ENCODE measurements around the gene ADGB. TPM values are rescaled to one million over a fixed set of nuclear protein-coding genes. Genes with fewer than 3 reads are reported as not detected.

ADGB gene
- total RNA-seq, 2 experiments from 2014 or later, result not detected

DNA sequence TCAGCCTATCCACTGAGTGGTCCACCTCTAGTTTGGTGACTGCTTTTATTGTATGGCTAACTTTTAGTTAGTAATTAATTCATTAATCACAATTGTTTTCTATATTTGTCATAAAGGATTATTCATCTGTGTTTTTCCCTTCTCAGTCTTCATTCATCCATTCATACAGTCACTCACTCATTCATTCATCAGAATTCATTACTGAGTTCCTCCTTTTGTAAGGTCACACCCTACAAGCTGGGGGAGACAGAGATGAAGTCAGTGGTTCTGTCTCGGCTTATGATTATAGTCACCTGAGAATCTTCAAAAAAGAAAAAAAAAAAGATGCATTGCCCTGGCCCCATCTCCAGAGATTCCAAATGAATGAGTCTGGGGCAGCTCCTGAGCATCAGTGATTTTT is 257.1 kb downstream of the ADGB start:
- no peaks in the 10 kb centered on the region for H3K79me2 ChIP-seq (ENCODE audit: insufficient read depth, low read depth, low read length)
- intact Hi-C loops (cut with micrococcal nuclease; ENCODE audit: unreplicated experiment), result no loop called here
- no peak overlapping the region for H3K4me3 ChIP-seq (ENCODE audit: low read depth, low read length, poor library complexity, severe bottlenecking)
- H2AFZ ChIP-seq (ENCODE audit: low read length), result no peak overlapping the region
- no peak overlapping the region for H3K27ac ChIP-seq (ENCODE audit: low read depth, low read length, poor library complexity, severe bottlenecking)
- no peaks in the 10 kb centered on the region for H3K9me2 ChIP-seq (ENCODE audit: insufficient read depth, low read length)
- H4K20me1 ChIP-seq (ENCODE audit: insufficient read depth, low read length), result no peaks in the 10 kb centered on the region
- ChIA-PET CTCF (ENCODE audit: unreplicated experiment) (interaction anchor here (1.0 kb wide), 1 partner anchor 29 kb away, joined by 3 read pairs; no protein-coding TSS in a partner anchor), POLR2A (no interaction called here)
- no peak overlapping the region for H3K4me2 ChIP-seq (ENCODE audit: low read length)
- no peak for DNase-seq (ENCODE audit: low spot score)
- no peaks in the 10 kb centered on the region for H3K9me3 ChIP-seq (ENCODE audit: low read length)
- H3K4me1 ChIP-seq (ENCODE audit: insufficient read depth, low read length, poor library complexity, severe bottlenecking), result no peaks in the 10 kb centered on the region
- TF ChIP-seq EZH2phosphoT487 (IDR thresholded peaks at IDR 0.05; ENCODE audit: borderline replicate concordance, low read depth, low read length), result no peak
- TF ChIP-seq, protein P1, sequence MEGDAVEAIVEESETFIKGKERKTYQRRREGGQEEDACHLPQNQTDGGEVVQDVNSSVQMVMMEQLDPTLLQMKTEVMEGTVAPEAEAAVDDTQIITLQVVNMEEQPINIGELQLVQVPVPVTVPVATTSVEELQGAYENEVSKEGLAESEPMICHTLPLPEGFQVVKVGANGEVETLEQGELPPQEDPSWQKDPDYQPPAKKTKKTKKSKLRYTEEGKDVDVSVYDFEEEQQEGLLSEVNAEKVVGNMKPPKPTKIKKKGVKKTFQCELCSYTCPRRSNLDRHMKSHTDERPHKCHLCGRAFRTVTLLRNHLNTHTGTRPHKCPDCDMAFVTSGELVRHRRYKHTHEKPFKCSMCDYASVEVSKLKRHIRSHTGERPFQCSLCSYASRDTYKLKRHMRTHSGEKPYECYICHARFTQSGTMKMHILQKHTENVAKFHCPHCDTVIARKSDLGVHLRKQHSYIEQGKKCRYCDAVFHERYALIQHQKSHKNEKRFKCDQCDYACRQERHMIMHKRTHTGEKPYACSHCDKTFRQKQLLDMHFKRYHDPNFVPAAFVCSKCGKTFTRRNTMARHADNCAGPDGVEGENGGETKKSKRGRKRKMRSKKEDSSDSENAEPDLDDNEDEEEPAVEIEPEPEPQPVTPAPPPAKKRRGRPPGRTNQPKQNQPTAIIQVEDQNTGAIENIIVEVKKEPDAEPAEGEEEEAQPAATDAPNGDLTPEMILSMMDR (conservative IDR thresholded peaks at IDR 0.05; ENCODE audit: low read length), result no peak
- no peaks in the 10 kb centered on the region for H3K36me3 ChIP-seq (ENCODE audit: insufficient read depth, low read length)
- BruUV-seq (replicated peaks), result no TSS peak

DNA sequence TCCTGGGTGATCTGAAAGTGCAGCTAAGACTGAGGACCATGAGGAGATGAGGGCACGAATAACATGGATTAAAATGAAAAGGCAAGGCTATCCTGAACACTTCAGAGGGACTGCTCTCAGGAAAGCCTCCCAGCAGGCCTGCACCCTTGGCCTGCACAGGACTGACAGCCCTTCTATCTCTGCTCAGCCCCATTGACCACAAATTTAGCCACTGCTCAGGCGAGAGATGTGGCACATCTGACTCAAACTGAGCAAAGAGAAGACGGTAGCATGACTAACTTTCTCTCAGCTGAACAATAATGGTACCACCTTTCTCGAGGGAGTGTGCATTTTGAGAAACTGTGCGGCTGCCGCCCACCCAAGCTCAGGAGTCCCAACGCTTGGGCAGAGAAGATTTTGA is 257.5 kb downstream of the ADGB start:
- no peaks in the 10 kb centered on the region for H3K9me2 ChIP-seq (ENCODE audit: insufficient read depth, low read length)
- ChIA-PET POLR2A (interaction anchor here (0.6 to 0.7 kb wide), 2 partner anchors 50 to 431 kb away, joined by 3 to 4 read pairs; no protein-coding TSS in a partner anchor), CTCF (ENCODE audit: unreplicated experiment) (interaction anchor here (1.0 kb wide), 1 partner anchor 30 kb away, joined by 3 read pairs; no protein-coding TSS in a partner anchor)
- H3K4me3 ChIP-seq (ENCODE audit: low read depth, low read length, poor library complexity, severe bottlenecking), result no peak overlapping the region
- intact Hi-C loops (cut with micrococcal nuclease; ENCODE audit: unreplicated experiment), result no loop called here
- BruUV-seq (replicated peaks), result no TSS peak
- no peak for DNase-seq (ENCODE audit: low spot score)
- H3K27ac ChIP-seq (ENCODE audit: low read depth, low read length, poor library complexity, severe bottlenecking), result no peak overlapping the region
- no peak for TF ChIP-seq EZH2phosphoT487 (IDR thresholded peaks at IDR 0.05; ENCODE audit: borderline replicate concordance, low read depth, low read length)
- TF ChIP-seq, protein P1 (conservative IDR thresholded peaks at IDR 0.05; ENCODE audit: low read length), result no peak
- H2AFZ ChIP-seq (ENCODE audit: low read length), result no peak overlapping the region
- no peaks in the 10 kb centered on the region for H3K4me1 ChIP-seq (ENCODE audit: insufficient read depth, low read length, poor library complexity, severe bottlenecking)
- no peaks in the 10 kb centered on the region for H3K9me3 ChIP-seq (ENCODE audit: low read length)
- no peak overlapping the region for H3K4me2 ChIP-seq (ENCODE audit: low read length)
- no peaks in the 10 kb centered on the region for H3K36me3 ChIP-seq (ENCODE audit: insufficient read depth, low read length)
- H3K79me2 ChIP-seq (ENCODE audit: insufficient read depth, low read depth, low read length), result no peaks in the 10 kb centered on the region
- H4K20me1 ChIP-seq (ENCODE audit: insufficient read depth, low read length), result no peaks in the 10 kb centered on the region

DNA sequence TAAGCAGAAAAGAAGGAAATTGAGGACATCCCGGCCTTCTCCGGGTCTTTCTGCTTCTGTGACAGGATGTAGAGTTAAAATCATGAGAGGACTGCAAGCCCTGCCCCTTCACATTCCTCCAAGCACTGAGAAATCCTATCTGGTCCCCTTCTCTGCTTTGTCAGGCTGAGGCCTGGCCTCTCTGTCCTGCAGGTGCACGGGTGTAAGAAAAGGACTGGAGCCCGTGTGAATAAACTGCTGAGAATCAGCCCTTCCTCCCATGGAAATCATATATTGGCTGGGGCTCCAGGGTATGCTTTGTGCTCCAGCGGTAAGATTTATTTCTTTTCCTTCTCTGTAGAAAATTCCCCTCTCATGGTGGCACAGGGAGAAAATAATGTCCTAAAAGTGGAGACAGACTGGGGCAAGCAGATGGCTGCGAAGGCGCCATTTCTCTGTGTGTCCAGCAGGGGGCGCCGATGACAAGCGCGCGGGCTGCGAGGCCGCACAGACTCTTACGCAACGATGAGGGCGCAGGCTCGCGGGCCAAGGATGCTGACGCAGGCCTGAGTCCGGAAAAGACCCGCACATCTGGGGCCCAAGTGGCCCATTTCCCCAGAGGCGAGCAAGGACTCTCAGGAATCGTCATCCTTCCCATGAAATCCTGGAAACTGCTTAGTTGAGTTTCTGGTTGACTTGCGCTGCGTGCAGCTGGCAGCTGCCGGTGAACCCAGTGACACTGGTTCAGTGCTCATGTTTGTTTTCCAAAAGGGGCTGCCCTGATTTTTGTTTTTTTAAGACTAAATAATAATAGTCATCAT is 258.6 kb downstream of the ADGB start:
- no peaks in the 10 kb centered on the region for H3K9me3 ChIP-seq (ENCODE audit: low read length)
- TF ChIP-seq, protein P1 (conservative IDR thresholded peaks at IDR 0.05; ENCODE audit: low read length), result peak; percentile 98
- no peak for TF ChIP-seq EZH2phosphoT487 (IDR thresholded peaks at IDR 0.05; ENCODE audit: borderline replicate concordance, low read depth, low read length)
- no peaks in the 10 kb centered on the region for H3K4me1 ChIP-seq (ENCODE audit: insufficient read depth, low read length, poor library complexity, severe bottlenecking)
- H2AFZ ChIP-seq (ENCODE audit: low read length), result no peak overlapping the region
- no peaks in the 10 kb centered on the region for H3K36me3 ChIP-seq (ENCODE audit: insufficient read depth, low read length)
- H3K27ac ChIP-seq (ENCODE audit: low read depth, low read length, poor library complexity, severe bottlenecking), result no peak overlapping the region
- no peak overlapping the region for H3K4me3 ChIP-seq (ENCODE audit: low read depth, low read length, poor library complexity, severe bottlenecking)
- H3K9me2 ChIP-seq (ENCODE audit: insufficient read depth, low read length), result no peaks in the 10 kb centered on the region
- POLR2A ChIA-PET, result no interaction called here
- peak; percentile 46 for DNase-seq (ENCODE audit: low spot score)
- H3K79me2 ChIP-seq (ENCODE audit: insufficient read depth, low read depth, low read length), result no peaks in the 10 kb centered on the region
- H4K20me1 ChIP-seq (ENCODE audit: insufficient read depth, low read length), result no peaks in the 10 kb centered on the region
- intact Hi-C loops (cut with micrococcal nuclease; ENCODE audit: unreplicated experiment), result loop anchor here (1.0 kb wide), 1 partner anchor 428 kb away; no protein-coding TSS in a partner anchor
- no TSS peak for BruUV-seq (replicated peaks)
- CTCF ChIA-PET (ENCODE audit: unreplicated experiment), result interaction anchor here (1.0 kb wide), 1 partner anchor 31 kb away, joined by 3 read pairs; no protein-coding TSS in a partner anchor
- H3K4me2 ChIP-seq (ENCODE audit: low read length), result no peak overlapping the region

Measured in OCI-LY7 (cell line).